Gastroesophageal sphincter (tissue), 4 donors: ENCODE data around the gene PRPF6. TPM values are rescaled to one million over a fixed set of nuclear protein-coding genes. Genes with fewer than 3 reads are reported as not detected.
A peak's percentile ranks its signal among the peaks of the same experiment; 100 is the strongest.

Experiments
- ATAC-seq: fragments of 150-250 bp; one replicate; pipeline ENCODE4 v1.9.1; 2016; ENCODE audit warnings: mild to moderate bottlenecking, moderate library complexity
- H3K27ac ChIP-seq, 4 donors: fragments of 200-600 bp; sonication (generic) in 3 of 4; 1 replicate in 3 of 4; 2 replicates in 1 of 4; pipeline ENCODE4 v1.5.1; 2016 to 2019
- H3K27me3 ChIP-seq: fragments of 200-600 bp; sonication (generic); one replicate; pipeline ENCODE4 v1.5.1; 2019
- H3K36me3 ChIP-seq, 2 donors: fragments of 200-600 bp; sonication (generic); one replicate each; pipeline ENCODE4 v1.5.1; 2019; ENCODE audit warnings: control low read depth in 1 of 2
- H3K4me1 ChIP-seq, 3 donors: fragments of 200-600 bp; sonication (generic); 1 replicate in 2 of 3; 2 replicates in 1 of 3; pipeline ENCODE4 v1.5.1; 2016 to 2019; ENCODE audit warnings: control low read depth in 2 of 3
- H3K4me3 ChIP-seq, 2 donors: fragments of 200-600 bp; sonication (generic); one replicate each; pipeline ENCODE4 v1.5.1; 2019; ENCODE audit warnings: mild to moderate bottlenecking in 1 of 2, moderate library complexity in 1 of 2
- H3K9me3 ChIP-seq, 3 donors: fragments of 200-600 bp; sonication (generic); one replicate each; pipeline ENCODE4 v1.5.1; 2017 to 2019; ENCODE audit warnings: control low read depth in 2 of 3
- EP300 ChIP-seq: sonication (generic); formaldehyde crosslinking; IDR thresholded peaks from one replicate; pipeline ENCODE4 v1.6.1; 2017; ENCODE audit warnings: antibody characterized with exemption, mild to moderate bottlenecking
- POLR2A ChIP-seq, 2 donors: fragments of 450-650 bp; IDR thresholded peaks; one replicate each; pipeline ENCODE4 v1.6.1; 2017; ENCODE audit warnings: antibody characterized with exemption in 2 of 2, mild to moderate bottlenecking in 2 of 2, moderate library complexity in 1 of 2
- POLR2AphosphoS5 ChIP-seq: sonication (generic); formaldehyde crosslinking; IDR thresholded peaks from one replicate; pipeline ENCODE4 v1.6.1; 2017; ENCODE audit warnings: antibody characterized with exemption
- WGBS, 2 donors: methylation state at CpG; one replicate each; pipeline ENCODE4 v1.1.5; 2018; ENCODE audit warnings: low coverage in 1 of 2; 5-methylcytosine and 5-hydroxymethylcytosine counted together
- total RNA-seq, 4 donors: library from RNA; depleted of rRNA; stranded (reverse); fragments of >200 nt; gene quantifications; one replicate each; pipeline ENCODE4 v1.1.0, GENCODE V29; 2016
- TF ChIP-seq, protein P1 (sequence below), 4 experiments: fragments of 200-600 bp in 2 of 4; fragments of 450-650 bp in 2 of 4; sonication (generic) in 1 of 4; IDR thresholded peaks; one replicate each; pipeline ENCODE4 v1.5.1; 2017 to 2019; ENCODE audit warnings: antibody characterized with exemption in 4 of 4, mild to moderate bottlenecking in 2 of 4, moderate library complexity in 2 of 4

The PRPF6 gene
- total RNA-seq, 4 donors from 2014 or later = 53.7 to 73.0 (median 67.6) TPM

GRCh38 chr20:63934271-63935068, 46.5 kb upstream of the PRPF6 start:
- WGBS, 2 donors = 70 to 100% methylated on average over 1 to 19 of the region's 37 CpGs
- no peak overlapping the region for H3K27ac ChIP-seq
- no peak overlapping the region for H3K4me3 ChIP-seq
- no peaks in the 10 kb centered on the region for H3K9me3 ChIP-seq
- peaks cover 0 to 92% of the 10 kb centered on the region in 2 donors for H3K36me3 ChIP-seq
- TF ChIP-seq EP300 = no peak
- TF ChIP-seq, protein P1, sequence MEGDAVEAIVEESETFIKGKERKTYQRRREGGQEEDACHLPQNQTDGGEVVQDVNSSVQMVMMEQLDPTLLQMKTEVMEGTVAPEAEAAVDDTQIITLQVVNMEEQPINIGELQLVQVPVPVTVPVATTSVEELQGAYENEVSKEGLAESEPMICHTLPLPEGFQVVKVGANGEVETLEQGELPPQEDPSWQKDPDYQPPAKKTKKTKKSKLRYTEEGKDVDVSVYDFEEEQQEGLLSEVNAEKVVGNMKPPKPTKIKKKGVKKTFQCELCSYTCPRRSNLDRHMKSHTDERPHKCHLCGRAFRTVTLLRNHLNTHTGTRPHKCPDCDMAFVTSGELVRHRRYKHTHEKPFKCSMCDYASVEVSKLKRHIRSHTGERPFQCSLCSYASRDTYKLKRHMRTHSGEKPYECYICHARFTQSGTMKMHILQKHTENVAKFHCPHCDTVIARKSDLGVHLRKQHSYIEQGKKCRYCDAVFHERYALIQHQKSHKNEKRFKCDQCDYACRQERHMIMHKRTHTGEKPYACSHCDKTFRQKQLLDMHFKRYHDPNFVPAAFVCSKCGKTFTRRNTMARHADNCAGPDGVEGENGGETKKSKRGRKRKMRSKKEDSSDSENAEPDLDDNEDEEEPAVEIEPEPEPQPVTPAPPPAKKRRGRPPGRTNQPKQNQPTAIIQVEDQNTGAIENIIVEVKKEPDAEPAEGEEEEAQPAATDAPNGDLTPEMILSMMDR (IDR thresholded peaks at IDR 0.05) = peak in 2 of 4 experiments; percentile 32 to 52
- ATAC-seq = no peak
- no peaks in the 10 kb centered on the region for H3K27me3 ChIP-seq
- no peaks in the 10 kb centered on the region for H3K4me1 ChIP-seq

GRCh38 chr20:63935447-63935846, 45.5 kb upstream of the PRPF6 start:
- Histone ChIP-seq H3K36me3 (peaks cover 0 to 92% of the 10 kb centered on the region in 2 donors), H3K27me3 (no peaks in the 10 kb centered on the region), H3K9me3 (no peaks in the 10 kb centered on the region), H3K4me3 (no peak overlapping the region), H3K27ac (no peak overlapping the region), H3K4me1 (no peaks in the 10 kb centered on the region)
- ATAC-seq = no peak
- 100% methylated on average over 2 of the region's 9 CpGs; no CpG with 5 or more reads in 1 of the 2 donors for WGBS, 2 donors
- TF ChIP-seq POLR2AphosphoS5 (no peak), POLR2A (IDR thresholded peaks at IDR 0.05) (no peak), EP300 (no peak)
- TF ChIP-seq, protein P1 (IDR thresholded peaks at IDR 0.05) = no peak

DNA sequence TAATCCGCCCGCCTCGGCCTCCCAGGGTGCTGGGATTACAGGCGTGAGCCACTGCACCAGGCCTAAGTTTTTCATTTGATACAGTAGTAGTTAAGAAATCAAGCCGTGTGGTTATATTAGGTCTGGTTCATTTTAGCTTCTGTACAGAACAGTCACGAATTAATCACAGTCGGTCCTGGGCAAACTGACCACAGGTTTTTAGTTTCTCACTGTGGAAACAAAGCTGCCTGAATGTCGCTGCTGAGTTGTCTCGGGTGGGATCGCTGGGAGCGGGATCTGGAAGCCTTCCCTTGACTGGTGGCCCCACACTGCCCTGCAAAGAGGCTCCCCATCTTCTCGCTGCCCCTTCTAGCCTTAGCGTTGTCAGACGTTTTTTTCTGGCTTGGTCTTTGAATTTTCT, 43.3 kb upstream of the PRPF6 start:
- no peak for TF ChIP-seq POLR2A (IDR thresholded peaks at IDR 0.05)
- TF ChIP-seq EP300 = no peak
- TF ChIP-seq POLR2AphosphoS5 = no peak
- TF ChIP-seq, protein P1 (IDR thresholded peaks at IDR 0.05) = no peak

GRCh38 chr20:63939061-63939935, 41.6 kb upstream of the PRPF6 start:
- H3K4me1 ChIP-seq = peaks cover 0 to 27% (median 0%) of the 10 kb centered on the region in 3 donors
- no peak overlapping the region for H3K4me3 ChIP-seq
- H3K27ac ChIP-seq = peak overlapping the region in 1 of 4 donors; percentile 24
- no peaks in the 10 kb centered on the region for H3K9me3 ChIP-seq
- peaks cover 0 to 85% of the 10 kb centered on the region in 2 donors for H3K36me3 ChIP-seq
- ATAC-seq = no peak
- TF ChIP-seq POLR2AphosphoS5 (no peak), POLR2A (IDR thresholded peaks at IDR 0.05) (no peak)
- TF ChIP-seq, protein P1 (IDR thresholded peaks at IDR 0.05) = no peak
- no peaks in the 10 kb centered on the region for H3K27me3 ChIP-seq
- no CpG with 5 or more reads among the region's 33 CpGs for WGBS, 2 donors

More for the DNA sequence above, 43.3 kb upstream of the PRPF6 start:
- Histone ChIP-seq H3K36me3 (peaks cover 0 to 84% of the 10 kb centered on the region in 2 donors), H3K27ac (no peak overlapping the region), H3K4me3 (no peak overlapping the region), H3K27me3 (no peaks in the 10 kb centered on the region), H3K9me3 (no peaks in the 10 kb centered on the region), H3K4me1 (peaks cover 0 to 10% (median 0%) of the 10 kb centered on the region in 3 donors)
- WGBS, 2 donors = 61 to 73% methylated on average over 9 to 10 of the region's 14 CpGs
- ATAC-seq = no peak
